GM18508 (cell line): ENCODE results near the gene DENND2D.

Experiments
- ATAC-seq: cut with Tn5 transposase; IDR thresholded peaks from one replicate; pipeline ENCODE4 v1.9.1; 2021; ENCODE audit warnings: moderate number of reproducible peaks; ENCODE audit not compliant: insufficient read depth, unreplicated experiment

DENND2D gene

DNA sequence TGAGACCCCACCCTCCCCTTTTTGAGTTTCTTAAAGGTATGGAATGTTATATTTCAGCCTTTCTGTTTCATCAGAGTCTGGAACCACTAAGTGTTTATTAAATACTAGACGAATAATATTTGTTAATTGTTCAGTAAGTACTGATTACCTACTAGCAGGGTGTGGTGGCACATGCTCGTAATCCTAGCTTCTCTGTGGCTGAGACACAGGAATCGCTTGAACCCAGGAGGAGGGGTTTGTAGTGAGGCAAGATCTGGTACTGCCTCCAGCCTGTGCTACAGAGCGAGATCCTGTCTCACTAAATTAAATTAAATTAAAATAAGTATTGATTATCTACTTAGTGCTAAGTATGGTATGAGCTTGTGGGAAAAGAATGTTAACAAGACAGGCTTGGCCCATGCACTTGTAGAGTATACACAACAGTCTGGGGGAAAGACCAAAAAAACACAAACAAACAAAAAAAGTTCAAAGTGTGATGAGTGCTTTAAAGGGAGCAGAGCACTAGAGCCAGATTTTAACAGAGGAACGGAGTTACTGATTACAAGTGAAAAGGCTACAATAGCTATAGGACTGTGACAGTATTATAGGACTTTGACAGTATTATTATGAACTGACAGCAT is 58.0 kb downstream of the DENND2D start:
- ATAC-seq, result no peak

DNA sequence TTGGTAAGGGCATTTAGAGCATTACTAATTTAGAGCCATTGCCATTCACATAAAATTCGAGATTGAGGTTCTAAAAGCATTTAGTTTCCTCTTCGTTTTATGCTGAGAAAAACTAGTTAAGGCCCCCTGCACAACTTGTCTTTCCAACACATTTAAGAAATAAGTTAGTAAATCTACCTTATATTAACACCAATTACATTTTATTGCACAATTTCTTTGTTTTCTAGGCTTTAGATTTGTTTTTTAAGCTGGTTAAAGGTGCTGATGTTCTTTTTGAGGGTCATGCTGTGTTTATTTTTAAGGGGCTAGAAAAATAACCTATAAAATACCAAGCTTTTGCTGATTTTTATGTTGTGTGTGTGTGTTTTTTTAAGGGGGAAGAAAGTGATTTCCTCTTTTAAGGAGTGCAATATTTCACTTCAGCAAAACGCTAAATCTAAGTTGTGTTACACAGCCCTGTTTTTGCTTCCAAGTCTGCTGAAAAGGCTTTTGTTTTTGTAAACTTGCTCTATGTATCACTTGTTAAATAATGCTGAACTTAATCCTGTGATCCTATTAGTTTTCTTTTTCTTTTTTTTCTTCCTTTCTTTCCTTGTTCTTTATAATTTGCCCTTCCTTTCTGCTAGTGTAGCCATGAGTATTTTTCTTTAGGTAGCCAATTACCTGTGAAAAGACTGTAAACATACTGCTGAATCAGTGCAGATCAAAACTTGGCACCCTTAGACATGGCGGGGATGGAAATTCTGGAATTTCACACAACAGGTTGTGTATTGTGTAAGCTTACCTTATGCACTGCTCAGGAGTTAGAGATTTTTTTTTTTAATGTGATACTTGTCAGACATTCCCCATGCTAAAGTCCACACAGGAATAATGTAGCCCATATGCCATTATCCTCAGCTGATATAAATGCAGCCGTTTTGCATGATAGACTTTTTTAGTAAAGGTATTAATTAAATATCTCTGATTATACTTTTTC is 58.9 kb downstream of the DENND2D start:
- ATAC-seq, result no peak

DNA sequence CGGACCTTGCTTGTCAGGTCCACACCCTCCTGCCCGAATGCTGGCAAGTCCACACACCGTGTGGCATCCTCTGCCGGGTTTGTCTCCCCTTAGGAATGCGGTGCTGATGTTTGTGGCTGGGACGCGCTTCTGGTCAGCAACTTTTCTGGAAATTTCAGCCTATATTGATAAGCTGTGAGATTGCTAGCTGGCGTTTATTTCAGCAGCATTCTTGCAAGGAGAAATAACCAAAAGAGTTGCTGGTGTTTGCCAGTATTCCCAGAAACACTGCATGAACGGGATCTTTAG is 59.8 kb downstream of the DENND2D start:
- ATAC-seq, result no peak

DNA sequence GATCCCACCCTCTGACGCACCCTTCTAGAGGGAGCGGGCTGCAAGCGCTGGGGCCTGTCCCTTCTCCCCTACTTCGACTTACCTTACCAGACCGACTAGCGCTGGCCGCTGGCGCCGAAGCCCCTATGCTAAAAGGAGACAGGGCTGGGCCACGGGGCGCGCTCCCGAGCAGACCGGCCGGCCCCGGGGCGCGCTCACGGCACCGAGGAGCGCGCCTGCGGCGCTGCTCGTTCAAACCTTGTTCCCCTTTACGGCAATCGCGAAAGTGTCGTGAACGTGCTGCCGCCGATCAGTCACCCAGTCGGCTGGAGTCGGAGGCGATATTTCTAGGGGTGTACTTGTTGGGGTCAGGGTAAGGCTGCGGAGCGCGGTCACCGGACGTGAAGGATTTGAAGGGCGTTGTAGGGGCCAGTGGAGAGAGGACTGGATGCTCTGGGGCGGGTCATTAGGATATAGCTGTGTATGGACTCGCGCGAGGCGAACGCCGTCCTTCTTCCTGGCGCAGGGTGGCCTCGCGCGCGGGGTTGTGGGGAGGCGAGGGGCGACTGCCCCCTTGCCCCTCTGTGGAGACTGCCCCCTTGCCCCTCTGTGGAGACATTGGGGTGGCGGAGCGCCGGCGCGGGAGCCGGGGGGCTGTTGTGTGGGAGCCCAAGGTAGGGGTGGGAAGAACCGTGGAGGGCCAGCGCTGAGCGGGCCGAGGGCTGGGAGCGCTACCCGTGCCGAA is 60.3 kb downstream of the DENND2D start, which contains the start of the genes CEPT1 and DRAM2:
Gene CEPT1 (plus strand): TSS at position 268 of the 724 bp plus-strand sequence. CDS start 7,492 bp downstream, outside the sequence.
Gene DRAM2 (minus strand): TSS at position 138 of the 724 bp plus-strand sequence. CDS start 8,539 bp downstream, outside the sequence.
- peak; percentile 39 for ATAC-seq

DNA sequence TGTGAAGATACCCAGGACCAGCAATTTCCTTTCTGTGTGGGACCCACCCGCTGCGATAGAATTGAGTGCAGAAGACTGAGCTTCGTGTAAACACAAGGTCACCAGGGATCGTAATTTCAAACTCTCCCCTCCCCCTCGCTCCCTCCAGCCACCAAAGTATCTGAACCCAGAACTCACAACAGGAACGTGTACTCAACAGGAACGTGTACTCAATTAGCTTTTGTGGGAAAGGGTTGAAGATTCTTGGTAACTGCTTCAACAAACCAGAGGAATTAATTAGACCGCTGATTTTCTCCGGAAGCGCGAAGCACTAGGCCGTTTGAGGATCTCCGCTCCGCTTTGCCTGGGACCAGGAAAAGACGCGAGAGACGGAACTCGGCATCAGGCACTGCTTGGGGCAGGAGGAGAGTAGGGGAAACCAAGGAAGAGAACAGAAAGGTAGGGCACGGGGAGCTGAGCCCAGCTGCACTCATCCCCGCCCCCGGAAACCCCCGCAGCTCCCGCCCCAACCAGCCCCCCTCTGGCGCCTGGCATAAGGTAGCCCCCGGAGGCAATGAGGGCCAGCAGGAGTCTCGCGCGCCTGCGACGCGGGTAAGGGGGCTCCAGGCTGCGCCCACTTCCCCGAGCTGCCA is 61.0 kb downstream of the DENND2D start:
- peak; percentile 15 for ATAC-seq
